ENCODE measurements around the gene KRTAP4-7.
"Not testable (repeated sequence)": the region's sequence is repeated elsewhere in the genome, so short reads cannot be mapped to it uniquely, and the experiment has no call there.

KRTAP4-7 gene

DNA sequence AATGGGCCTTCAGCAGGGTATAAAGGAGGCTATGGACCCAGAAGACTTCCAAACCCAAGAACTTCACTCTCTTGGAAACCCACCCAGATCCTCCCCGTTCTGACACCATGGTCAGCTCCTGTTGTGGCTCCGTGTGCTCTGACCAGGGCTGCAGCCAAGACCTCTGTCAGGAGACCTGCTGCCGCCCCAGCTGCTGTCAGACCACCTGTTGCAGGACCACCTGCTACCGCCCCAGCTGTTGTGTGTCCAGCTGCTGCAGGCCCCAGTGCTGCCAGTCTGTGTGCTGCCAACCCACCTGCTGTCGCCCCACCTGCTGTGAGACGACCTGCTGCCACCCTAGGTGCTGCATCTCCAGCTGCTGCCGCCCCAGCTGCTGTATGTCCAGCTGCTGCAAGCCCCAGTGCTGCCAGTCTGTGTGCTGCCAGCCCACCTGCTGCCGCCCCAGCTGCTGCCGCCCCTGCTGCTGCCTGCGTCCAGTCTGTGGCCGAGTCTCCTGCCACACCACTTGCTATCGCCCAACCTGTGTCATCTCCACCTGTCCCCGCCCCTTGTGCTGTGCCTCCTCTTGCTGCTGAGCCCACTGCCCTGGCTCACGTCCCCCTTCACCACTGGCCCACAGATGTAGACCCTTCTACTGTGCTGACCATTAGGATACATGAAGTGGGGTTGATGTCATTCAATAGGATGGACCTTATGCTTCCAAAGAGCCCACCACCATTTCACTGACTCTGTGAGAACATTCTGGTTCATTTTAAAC is at the start of gene KRTAP4-7:
KRTAP4-7 (plus strand) TSS at position 51 of the 757 bp plus-strand sequence; CDS start at position 108, 57 bp downstream.
- not testable (repeated sequence) for DNase-seq (ENCODE audit: low read depth); H3K4me3 ChIP-seq (ENCODE audit: low read depth, low read length)

DNA sequence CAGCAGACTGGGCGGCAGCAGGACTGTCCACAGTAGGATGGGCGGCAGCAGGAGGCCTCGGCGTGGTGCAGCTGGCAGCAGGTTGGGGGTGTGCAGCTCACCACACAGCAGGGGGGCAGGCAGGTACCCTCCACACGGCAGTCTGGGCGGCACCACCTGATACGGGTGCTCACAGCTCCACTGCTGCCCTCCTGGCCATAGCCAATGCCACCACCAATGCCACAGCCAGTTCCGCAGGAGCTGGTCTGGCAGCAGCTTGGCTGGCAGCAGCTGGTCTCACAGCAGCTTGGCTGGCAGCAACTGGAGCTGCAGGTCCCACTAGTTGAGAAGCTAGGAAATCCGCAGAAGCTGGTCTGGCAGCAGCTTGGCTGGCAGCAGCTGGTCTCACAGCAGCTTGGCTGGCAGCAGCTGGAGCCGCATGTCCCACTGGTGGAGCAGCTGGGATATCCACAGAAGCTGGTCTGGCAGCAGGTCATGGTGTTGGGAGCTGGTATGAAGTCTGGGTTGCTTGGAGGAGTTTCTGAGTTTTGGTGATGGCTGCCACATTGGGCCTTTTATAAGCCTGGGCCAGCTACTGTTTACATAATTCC is 49.5 kb upstream of the KRTAP4-7 start, which contains the start of gene KRTAP1-3:
KRTAP1-3 (minus strand) TSS at position 529 of the 590 bp plus-strand sequence; CDS start at position 476, 53 bp downstream.
- not testable (repeated sequence) for H3K4me3 ChIP-seq (ENCODE audit: low read depth, low read length); DNase-seq (ENCODE audit: low read depth)

DNA sequence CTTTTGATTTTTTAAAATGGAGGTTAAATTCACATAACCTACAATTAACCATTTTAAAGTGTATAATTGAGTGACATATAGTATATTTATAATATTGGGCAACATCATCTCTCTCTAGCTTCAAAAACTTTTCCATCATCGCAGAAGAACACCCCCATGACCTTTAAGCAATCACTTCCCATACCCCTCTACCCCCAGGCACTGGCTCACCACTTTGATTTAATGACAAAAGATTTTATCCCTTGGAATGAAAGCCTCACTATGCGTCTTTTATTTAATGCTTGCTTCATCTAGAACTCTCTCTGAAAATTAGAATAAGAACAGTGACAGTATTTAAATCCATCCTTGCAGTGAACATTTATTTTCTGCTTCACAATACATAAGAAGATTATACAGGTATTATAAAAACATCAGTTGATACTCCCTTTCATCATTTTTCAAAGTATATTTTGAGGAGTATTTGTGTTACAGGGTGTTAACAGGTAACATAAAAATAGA is 46.0 kb upstream of the KRTAP4-7 start:
- H3K4me3 ChIP-seq (ENCODE audit: low read depth, low read length) = no peak overlapping the region
- DNase-seq (ENCODE audit: low read depth) = no peak
- TF ChIP-seq, protein P1, sequence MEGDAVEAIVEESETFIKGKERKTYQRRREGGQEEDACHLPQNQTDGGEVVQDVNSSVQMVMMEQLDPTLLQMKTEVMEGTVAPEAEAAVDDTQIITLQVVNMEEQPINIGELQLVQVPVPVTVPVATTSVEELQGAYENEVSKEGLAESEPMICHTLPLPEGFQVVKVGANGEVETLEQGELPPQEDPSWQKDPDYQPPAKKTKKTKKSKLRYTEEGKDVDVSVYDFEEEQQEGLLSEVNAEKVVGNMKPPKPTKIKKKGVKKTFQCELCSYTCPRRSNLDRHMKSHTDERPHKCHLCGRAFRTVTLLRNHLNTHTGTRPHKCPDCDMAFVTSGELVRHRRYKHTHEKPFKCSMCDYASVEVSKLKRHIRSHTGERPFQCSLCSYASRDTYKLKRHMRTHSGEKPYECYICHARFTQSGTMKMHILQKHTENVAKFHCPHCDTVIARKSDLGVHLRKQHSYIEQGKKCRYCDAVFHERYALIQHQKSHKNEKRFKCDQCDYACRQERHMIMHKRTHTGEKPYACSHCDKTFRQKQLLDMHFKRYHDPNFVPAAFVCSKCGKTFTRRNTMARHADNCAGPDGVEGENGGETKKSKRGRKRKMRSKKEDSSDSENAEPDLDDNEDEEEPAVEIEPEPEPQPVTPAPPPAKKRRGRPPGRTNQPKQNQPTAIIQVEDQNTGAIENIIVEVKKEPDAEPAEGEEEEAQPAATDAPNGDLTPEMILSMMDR (IDR thresholded peaks at IDR 0.05; ENCODE audit: low read depth, low read length, missing control alignments) = no peak

DNA sequence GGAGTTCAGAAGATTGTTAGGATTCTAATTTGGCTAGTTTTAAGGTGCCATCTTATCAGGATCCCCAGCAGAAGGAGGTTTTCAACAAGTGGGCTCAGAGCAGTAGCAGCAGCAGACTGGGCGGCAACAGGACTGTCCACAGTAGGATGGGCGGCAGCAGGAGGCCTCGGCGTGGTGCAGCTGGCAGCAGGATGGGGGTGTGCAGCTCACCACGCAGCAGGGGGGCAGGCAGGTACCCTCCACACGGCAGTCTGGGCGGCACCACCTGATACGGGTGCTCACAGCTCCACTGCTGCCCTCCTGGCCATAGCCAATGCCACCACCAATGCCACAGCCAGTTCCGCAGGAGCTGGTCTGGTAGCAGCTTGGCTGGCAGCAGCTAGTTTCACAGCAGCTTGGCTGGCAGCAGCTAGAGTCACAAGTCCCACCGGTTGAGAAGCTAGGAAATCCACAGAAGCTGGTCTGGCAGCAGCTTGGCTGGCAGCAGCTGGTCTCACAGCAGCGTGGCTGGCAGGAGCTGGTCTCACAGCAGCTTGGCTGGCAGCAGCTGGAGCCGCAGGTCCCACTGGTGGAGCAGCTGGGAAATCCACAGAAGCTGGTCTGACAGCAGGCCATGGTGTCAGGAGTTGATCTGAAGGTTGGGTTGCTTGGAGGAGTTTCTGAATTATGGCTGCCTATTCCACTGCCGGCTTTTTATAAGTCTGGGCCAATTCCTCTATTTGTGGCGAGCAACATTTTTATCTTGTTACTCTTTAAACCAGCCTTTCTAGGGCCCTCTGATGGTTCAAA is 43.0 kb upstream of the KRTAP4-7 start, which contains the start of gene KRTAP1-1:
KRTAP1-1 (minus strand) TSS at position 668 of the 789 bp plus-strand sequence; CDS start at position 615, 53 bp downstream.
- not testable (repeated sequence) for DNase-seq (ENCODE audit: low read depth); H3K4me3 ChIP-seq (ENCODE audit: low read depth, low read length)

DNA sequence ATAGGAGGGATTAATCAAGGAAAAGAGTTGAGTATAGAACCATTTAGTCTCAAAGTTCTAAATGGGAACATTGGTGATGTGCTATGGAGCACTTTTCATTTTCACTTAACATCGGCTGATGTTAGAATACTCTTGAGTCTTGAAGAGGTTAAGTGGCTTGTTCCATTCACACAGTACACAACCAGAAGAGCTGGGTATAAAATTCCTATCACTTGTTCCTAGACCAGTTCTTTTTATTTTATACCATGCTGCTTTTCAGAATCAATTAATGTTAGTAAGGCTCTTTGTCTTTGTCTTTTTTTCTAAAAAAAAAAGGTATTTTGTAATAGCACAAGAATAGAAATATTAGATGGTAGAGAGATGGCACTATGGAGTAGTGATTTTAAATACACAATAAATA is 41.0 kb upstream of the KRTAP4-7 start:
- TF ChIP-seq, protein P1 (IDR thresholded peaks at IDR 0.05; ENCODE audit: low read depth, low read length, missing control alignments) = no peak
- no peak overlapping the region for H3K4me3 ChIP-seq (ENCODE audit: low read depth, low read length)
- no peak for DNase-seq (ENCODE audit: low read depth)

DNA sequence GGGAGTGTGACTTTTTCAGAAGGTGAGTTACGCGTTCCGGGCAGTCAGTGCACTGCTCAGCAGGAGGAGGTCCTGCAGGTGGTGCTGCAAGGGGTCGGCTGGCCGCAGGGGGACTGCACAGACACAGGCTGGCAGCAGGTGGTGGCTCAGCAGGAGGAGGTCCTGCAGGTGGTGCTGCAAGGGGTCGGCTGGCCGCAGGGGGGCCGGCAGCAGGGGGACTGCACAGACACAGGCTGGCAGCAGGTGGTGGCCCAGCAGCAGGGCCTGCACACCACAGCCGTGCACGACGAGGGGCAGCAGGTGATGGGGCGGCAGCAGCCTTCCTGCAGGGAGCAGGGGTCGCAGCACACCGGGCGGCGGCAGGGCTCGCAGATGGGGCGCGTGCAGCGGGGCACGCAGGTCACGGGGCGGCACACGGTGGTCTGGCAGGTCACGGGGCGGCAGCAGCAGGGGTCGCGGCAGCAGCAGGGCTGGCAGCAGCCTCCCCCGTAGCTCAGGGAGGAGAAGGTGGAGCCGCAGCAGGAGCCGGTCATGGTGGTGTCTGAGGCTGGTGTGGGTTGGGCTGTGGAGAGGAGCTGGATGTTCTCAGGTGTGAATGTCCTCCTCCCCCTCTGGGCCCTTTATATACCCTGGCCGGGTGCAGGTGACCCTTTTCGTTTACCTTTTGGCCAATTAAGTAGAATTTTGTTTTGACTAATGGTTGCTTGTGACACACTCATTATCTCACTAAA is 37.0 kb upstream of the KRTAP4-7 start, which contains the start of gene KRTAP2-1:
KRTAP2-1 (minus strand) TSS at position 582 of the 731 bp plus-strand sequence; CDS start at position 533, 49 bp downstream.
- not testable (repeated sequence) for H3K4me3 ChIP-seq (ENCODE audit: low read depth, low read length); DNase-seq (ENCODE audit: low read depth)

DNA sequence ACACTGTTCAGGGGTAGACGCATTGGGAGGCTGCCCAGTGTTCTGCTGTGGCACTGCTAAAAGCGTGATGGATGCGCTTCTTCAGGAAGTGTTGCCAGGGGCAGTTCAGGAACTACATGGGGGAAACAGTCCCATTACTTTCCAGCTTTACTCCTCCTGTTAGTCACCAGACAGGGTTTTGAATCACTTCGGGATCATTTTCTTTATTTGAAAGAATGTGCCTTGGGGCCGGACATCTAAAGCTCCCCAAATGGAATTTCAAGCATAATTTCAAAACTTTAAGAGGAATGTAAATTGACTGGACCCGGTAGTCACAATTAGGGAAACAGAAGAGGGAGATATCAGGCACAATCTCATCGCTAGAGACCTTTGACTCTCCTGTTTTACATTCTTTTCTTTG is 35.5 kb upstream of the KRTAP4-7 start:
- DNase-seq (ENCODE audit: low read depth) = no peak
- H3K4me3 ChIP-seq (ENCODE audit: low read depth, low read length) = no peak overlapping the region

DNA sequence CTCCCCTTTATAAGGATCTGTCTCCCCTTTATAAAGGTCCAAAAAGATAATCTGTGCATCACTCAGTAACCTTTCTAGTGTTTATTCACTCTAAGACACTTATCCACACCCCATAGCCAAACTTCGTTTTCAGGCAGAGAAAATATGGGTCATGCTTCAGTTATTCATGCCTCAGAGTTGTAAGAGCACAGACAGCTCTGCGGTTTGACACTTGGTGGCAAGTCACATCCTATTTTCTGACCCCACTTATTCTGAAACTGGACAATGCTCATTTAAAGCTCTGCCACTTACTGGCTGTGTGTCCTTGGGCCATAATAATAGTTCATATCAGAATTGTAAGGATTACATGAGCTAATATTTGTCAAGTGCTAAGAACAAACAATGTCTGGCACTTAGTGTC is 34.8 kb upstream of the KRTAP4-7 start:
- no peak for DNase-seq (ENCODE audit: low read depth)
- TF ChIP-seq, protein P1 (IDR thresholded peaks at IDR 0.05; ENCODE audit: low read depth, low read length, missing control alignments) = no peak
- no peak overlapping the region for H3K4me3 ChIP-seq (ENCODE audit: low read depth, low read length)

More for the DNA sequence above, 35.5 kb upstream of the KRTAP4-7 start:
- TF ChIP-seq, protein P1 (IDR thresholded peaks at IDR 0.05; ENCODE audit: low read depth, low read length, missing control alignments) = no peak

Measured in GM12864 (cell line).